Thyroid gland (tissue), 4 donors: Measurements from ENCODE around the gene RPLP1.

Source experiments
- POLR2A ChIP-seq, 2 donors: fragments of 450-650 bp; IDR thresholded peaks; one replicate each; pipeline ENCODE4 v1.6.1; 2017; ENCODE audit warnings: antibody characterized with exemption in 2 of 2, mild to moderate bottlenecking in 2 of 2, moderate library complexity in 1 of 2
- TF ChIP-seq, protein P1 (sequence below), 6 experiments: fragments of 200-600 bp in 3 of 6; fragments of 450-650 bp in 3 of 6; sonication (generic) in 3 of 6; IDR thresholded peaks; one replicate each; pipeline ENCODE4 v1.5.1; 2016 to 2019; ENCODE audit warnings: antibody characterized with exemption in 6 of 6, mild to moderate bottlenecking in 2 of 6, inconsistent platforms in 1 of 6, moderate library complexity in 1 of 6

DNA sequence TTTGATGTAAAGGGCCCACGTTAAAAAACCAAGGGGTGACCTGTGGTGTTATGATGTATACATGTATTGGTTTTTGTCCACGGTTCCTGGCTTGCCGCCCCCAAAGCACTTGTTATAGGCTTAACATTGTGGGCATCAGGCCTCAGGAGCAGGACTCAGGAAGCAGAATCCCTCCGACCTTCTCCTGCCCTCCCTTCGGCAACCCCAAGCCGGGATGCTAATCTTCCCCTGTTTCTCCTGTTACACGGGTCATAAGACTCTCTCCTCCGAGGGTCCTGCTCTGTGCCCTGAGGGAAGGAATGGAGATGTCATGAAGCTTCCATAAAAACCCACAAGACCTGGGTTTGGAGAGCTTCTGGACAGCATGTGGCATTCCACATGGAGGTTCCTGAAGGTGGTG, 48.8 kb downstream of the RPLP1 start:
- no peak for TF ChIP-seq POLR2A (IDR thresholded peaks at IDR 0.05)
- TF ChIP-seq, protein P1, sequence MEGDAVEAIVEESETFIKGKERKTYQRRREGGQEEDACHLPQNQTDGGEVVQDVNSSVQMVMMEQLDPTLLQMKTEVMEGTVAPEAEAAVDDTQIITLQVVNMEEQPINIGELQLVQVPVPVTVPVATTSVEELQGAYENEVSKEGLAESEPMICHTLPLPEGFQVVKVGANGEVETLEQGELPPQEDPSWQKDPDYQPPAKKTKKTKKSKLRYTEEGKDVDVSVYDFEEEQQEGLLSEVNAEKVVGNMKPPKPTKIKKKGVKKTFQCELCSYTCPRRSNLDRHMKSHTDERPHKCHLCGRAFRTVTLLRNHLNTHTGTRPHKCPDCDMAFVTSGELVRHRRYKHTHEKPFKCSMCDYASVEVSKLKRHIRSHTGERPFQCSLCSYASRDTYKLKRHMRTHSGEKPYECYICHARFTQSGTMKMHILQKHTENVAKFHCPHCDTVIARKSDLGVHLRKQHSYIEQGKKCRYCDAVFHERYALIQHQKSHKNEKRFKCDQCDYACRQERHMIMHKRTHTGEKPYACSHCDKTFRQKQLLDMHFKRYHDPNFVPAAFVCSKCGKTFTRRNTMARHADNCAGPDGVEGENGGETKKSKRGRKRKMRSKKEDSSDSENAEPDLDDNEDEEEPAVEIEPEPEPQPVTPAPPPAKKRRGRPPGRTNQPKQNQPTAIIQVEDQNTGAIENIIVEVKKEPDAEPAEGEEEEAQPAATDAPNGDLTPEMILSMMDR (IDR thresholded peaks at IDR 0.05), result no peak
